Stimulated activated CD4-positive, alpha-beta T cell treated with anti-CD3 and anti-CD28 coated beads, TNF-alpha, amount 100 ng/mL, for 48 hours (primary cell): ENCODE data around the gene OR14J1.
"Not testable (repeated sequence)": the region's sequence is repeated elsewhere in the genome, so short reads cannot be mapped to it uniquely, and the experiment has no call there.

Source experiments
- DNase-seq, 3 donors: peaks; one replicate each; pipeline ENCODE4 v3.0.0-alpha.2; 2020; ENCODE audit warnings: low read depth in 3 of 3

The OR14J1 gene

GRCh38 chr6:29301316-29301715, at the start of gene OR14J1:
TSS of gene OR14J1 (plus strand) at chr6:29301701. CDS start at chr6:29306690, 4,989 bp downstream.
- DNase-seq: no peak

GRCh38 chr6:29251736-29252135, 49.8 kb upstream of the OR14J1 start:
- DNase-seq: no peak

- DNase-seq: no peak
Measured at GRCh38 chr6:29255530-29255929, 46.0 kb upstream of the OR14J1 start.

- no peak for DNase-seq
Measured at GRCh38 chr6:29259721-29260120, 41.8 kb upstream of the OR14J1 start.

GRCh38 chr6:29263001-29263400, 38.5 kb upstream of the OR14J1 start:
- DNase-seq: no peak

- no peak for DNase-seq
Measured at GRCh38 chr6:29294499-29294914, 7.0 kb upstream of the OR14J1 start.

GRCh38 chr6:29295181-29295585, 6.3 kb upstream of the OR14J1 start:
- no peak for DNase-seq

- DNase-seq: no peak
Measured at GRCh38 chr6:29295623-29296022, 5.9 kb upstream of the OR14J1 start.

- DNase-seq: no peak
Measured at GRCh38 chr6:29319931-29320330, 18.4 kb downstream of the OR14J1 start.

- DNase-seq: not testable (repeated sequence)
Measured at GRCh38 chr6:29323332-29323731, 21.8 kb downstream of the OR14J1 start.

- DNase-seq: no peak
Measured at GRCh38 chr6:29325777-29326176, 24.3 kb downstream of the OR14J1 start.

GRCh38 chr6:29332676-29333075, 31.2 kb downstream of the OR14J1 start:
- DNase-seq: no peak

GRCh38 chr6:29336269-29336668, 34.8 kb downstream of the OR14J1 start:
- no peak for DNase-seq

GRCh38 chr6:29345380-29345779, 43.9 kb downstream of the OR14J1 start:
- DNase-seq: no peak

GRCh38 chr6:29349348-29349747, 47.8 kb downstream of the OR14J1 start:
- not testable (repeated sequence) for DNase-seq

- DNase-seq: no peak
Measured at GRCh38 chr6:29354980-29355379, 53.5 kb downstream of the OR14J1 start.

- no peak for DNase-seq
Measured at GRCh38 chr6:29355603-29356002, 54.1 kb downstream of the OR14J1 start.
